Measurements from ENCODE around the gene STK32B. TPM values are rescaled to one million over a fixed set of nuclear protein-coding genes. Genes with fewer than 3 reads are reported as not detected.

Gene STK32B
- total and polyA plus RNA-seq, 8 donors = 0.90 to 5.1 (median 3.3) TPM

DNA sequence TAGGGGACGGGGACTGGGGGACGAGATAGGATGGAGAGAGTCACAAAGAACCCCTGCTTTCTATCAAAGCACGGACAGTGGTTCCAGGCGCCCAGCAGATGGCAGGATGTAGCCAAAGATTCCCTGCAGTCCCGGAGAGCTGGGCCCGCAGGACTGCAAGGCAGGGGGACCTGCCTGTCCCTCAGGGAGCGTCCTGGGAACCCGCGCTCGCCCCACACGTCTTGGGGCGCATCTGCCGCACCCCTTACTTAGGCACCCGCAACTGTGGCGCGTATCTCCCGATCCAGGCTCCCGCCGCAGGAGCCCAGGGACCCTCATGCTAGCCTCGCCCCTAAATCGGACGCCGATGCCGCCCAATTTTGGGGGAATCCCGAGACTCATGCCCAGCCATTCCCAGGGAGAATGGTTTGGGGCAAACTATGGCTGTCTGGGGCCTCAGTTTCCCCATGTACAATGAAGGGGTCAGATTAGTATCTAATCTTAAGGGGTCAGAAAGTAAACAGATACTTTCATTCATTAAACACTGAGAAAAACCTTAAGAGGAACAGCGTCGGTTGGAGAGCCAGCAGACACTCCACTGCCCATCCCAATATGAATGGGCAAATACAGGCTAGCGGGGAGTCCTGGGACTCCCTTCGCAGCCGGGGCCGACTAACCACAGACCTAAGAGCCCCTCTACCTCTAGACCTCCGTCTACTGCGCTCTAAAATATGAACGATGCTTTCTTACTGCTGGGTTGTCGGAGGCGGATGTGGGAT lies 581 bp upstream of the STK32B start:
- no peak overlapping the region for H3K27ac ChIP-seq
- DNase-seq (peak; percentile 67 to 85 (median 79)), ATAC-seq (peak; percentile 95)
- peaks cover 0 to 39% of the 10 kb centered on the region in 2 donors for H3K27me3 ChIP-seq
- H3K4me3 ChIP-seq = peak overlapping the region; percentile 27 to 50
- no peaks in the 10 kb centered on the region for H3K9me3 ChIP-seq
- TF ChIP-seq CTCF (IDR thresholded peaks at IDR 0.05) = peak; percentile 60 to 62
- no peaks in the 10 kb centered on the region for H3K36me3 ChIP-seq
- intact Hi-C loops (cut with DNase I) = no loop called here
- peaks cover 0 to 21% of the 10 kb centered on the region in 2 donors for H3K4me1 ChIP-seq

GRCh38 chr4:5052204-5052702 lies 973 bp downstream of the STK32B start:
- ATAC-seq = no peak
- no peak for DNase-seq
- intact Hi-C loops (cut with DNase I) = no loop called here
- Histone ChIP-seq H3K27me3 (peaks cover 0 to 39% of the 10 kb centered on the region in 2 donors), H3K36me3 (no peaks in the 10 kb centered on the region), H3K9me3 (no peaks in the 10 kb centered on the region), H3K4me1 (peaks cover 0 to 21% of the 10 kb centered on the region in 2 donors), H3K27ac (no peak overlapping the region), H3K4me3 (peak overlapping the region in 1 of 2 donors; percentile 50)
- no peak for TF ChIP-seq CTCF (IDR thresholded peaks at IDR 0.05)

DNA sequence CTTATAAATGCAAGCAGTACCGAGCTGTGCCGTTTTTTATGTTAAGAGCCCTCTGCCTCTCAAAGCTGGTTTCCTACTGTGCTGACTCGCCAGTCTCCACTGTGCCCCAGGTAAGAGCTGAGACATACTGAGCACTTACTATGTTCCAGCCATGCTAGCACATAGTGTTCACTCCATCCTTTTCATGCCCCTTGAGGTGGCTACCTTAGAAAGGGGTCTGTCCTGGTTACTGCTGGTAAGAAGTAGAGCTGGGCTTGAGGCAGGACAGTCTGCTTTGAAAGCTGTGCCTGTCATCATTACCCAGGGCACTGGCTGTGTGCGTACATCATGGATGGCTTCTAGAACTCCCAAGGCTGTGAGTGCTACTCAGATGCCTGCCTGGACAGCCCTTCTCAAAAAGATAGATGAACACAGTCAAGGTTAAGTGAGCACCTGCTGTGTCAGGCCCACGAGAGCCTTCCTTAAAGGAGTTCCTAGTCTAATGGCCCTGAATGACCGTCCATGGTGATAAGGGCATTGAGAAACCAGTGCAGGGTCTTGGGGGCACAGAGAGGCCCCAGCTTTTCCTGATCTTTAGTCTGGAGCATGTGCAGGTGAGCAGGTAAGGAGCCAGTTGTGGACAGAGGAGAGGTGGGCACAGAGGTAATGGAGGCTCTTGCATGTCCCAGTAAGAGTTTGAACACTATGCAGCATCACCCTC lies 1.6 kb downstream of the STK32B start:
- no peaks in the 10 kb centered on the region for H3K36me3 ChIP-seq
- TF ChIP-seq CTCF (IDR thresholded peaks at IDR 0.05) = no peak
- peaks cover 0 to 21% of the 10 kb centered on the region in 2 donors for H3K4me1 ChIP-seq
- H3K27me3 ChIP-seq = peaks cover 0 to 39% of the 10 kb centered on the region in 2 donors
- no peak overlapping the region for H3K4me3 ChIP-seq
- H3K27ac ChIP-seq = no peak overlapping the region
- no peaks in the 10 kb centered on the region for H3K9me3 ChIP-seq
- DNase-seq (no peak), ATAC-seq (no peak)
- intact Hi-C loops (cut with DNase I) = no loop called here

GRCh38 chr4:5054532-5054931 lies 3.3 kb downstream of the STK32B start:
- no peak overlapping the region for H3K27ac ChIP-seq
- no peak overlapping the region for H3K4me3 ChIP-seq
- peaks cover 0 to 39% of the 10 kb centered on the region in 2 donors for H3K27me3 ChIP-seq
- ATAC-seq = no peak
- no peaks in the 10 kb centered on the region for H3K9me3 ChIP-seq
- H3K36me3 ChIP-seq = no peaks in the 10 kb centered on the region
- DNase-seq = no peak
- peaks cover 0 to 21% of the 10 kb centered on the region in 2 donors for H3K4me1 ChIP-seq
- no peak for TF ChIP-seq CTCF (IDR thresholded peaks at IDR 0.05)
- intact Hi-C loops (cut with DNase I) = no loop called here

DNA sequence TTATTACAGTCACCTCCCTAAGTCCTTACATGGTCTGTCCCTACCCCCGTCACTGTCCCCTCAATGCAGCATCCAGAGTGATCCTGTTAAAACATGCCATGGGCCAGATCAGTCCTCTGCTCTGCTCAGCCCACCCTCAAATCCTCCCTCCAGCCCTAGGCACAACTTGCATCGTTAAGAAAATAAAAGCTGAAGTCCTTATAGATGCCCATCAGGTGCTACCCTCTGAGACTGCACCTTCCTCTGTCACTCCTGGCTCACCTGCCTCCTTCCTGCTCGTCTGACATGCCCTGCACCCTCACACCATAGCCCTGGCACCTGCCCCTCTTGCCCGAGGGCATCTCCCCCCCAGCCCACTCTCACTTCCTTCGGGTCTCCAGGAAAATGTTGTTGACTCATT lies 4.1 kb downstream of the STK32B start:
- TF ChIP-seq CTCF (IDR thresholded peaks at IDR 0.05) = no peak

More for the DNA sequence above, 4.1 kb downstream of the STK32B start:
- Histone ChIP-seq H3K27ac (no peak overlapping the region), H3K27me3 (peaks cover 0 to 32% of the 10 kb centered on the region in 2 donors), H3K4me3 (no peak overlapping the region), H3K9me3 (no peaks in the 10 kb centered on the region), H3K36me3 (no peaks in the 10 kb centered on the region), H3K4me1 (peaks cover 0 to 21% of the 10 kb centered on the region in 2 donors)
- ATAC-seq (no peak), DNase-seq (no peak)
- intact Hi-C loops (cut with DNase I) = no loop called here

All from left lung (tissue), 10 donors.